ENCODE measurements around the gene ARHGEF19. TPM values are rescaled to one million over a fixed set of nuclear protein-coding genes. Genes with fewer than 3 reads are reported as not detected.
"Not testable (repeated sequence)": the region's sequence is repeated elsewhere in the genome, so short reads cannot be mapped to it uniquely, and the experiment has no call there.

ARHGEF19 gene
- total RNA-seq, 1 donor from 2014 or later: 29.5 TPM

DNA sequence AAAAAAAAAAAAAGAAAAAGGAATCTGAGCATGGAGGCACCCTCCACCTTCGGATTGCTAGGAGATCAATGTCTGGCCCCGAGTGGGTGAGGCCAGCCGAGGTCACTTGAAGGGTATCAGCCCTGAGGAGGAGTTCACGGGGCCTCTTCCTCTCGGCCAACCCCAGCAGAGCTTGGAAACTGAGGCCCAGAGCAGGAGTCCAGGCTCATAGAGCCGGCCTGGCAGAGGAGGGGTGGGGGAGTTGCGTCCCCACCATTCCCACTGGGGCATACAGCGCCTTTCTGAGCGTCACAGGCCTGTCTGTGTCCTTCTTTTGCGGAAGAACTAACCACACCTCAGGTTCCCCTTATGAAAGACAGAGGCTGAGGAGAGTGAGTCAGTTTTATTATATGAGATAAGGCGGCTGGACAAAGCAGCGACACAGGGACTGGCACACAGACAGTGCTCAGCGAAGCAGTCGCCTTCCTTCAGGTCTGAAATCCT, 39.4 kb downstream of the ARHGEF19 start:
- H3K9me3 Mint-ChIP-seq: no peaks in the 10 kb centered on the region
- H3K27me3 Mint-ChIP-seq: no peaks in the 10 kb centered on the region
- peak overlapping the region; percentile 99 for H3K27ac Mint-ChIP-seq
- no peaks in the 10 kb centered on the region for H3K36me3 Mint-ChIP-seq
- TF ChIP-seq, protein P1, sequence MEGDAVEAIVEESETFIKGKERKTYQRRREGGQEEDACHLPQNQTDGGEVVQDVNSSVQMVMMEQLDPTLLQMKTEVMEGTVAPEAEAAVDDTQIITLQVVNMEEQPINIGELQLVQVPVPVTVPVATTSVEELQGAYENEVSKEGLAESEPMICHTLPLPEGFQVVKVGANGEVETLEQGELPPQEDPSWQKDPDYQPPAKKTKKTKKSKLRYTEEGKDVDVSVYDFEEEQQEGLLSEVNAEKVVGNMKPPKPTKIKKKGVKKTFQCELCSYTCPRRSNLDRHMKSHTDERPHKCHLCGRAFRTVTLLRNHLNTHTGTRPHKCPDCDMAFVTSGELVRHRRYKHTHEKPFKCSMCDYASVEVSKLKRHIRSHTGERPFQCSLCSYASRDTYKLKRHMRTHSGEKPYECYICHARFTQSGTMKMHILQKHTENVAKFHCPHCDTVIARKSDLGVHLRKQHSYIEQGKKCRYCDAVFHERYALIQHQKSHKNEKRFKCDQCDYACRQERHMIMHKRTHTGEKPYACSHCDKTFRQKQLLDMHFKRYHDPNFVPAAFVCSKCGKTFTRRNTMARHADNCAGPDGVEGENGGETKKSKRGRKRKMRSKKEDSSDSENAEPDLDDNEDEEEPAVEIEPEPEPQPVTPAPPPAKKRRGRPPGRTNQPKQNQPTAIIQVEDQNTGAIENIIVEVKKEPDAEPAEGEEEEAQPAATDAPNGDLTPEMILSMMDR (conservative IDR thresholded peaks at IDR 0.05): no peak
- no peak overlapping the region for H3K4me3 Mint-ChIP-seq
- peaks cover 30% of the 10 kb centered on the region for H3K4me1 Mint-ChIP-seq (ENCODE audit: unreplicated experiment)
- DNase-seq (ENCODE audit: extremely low spot score, unreplicated experiment): no peak

DNA sequence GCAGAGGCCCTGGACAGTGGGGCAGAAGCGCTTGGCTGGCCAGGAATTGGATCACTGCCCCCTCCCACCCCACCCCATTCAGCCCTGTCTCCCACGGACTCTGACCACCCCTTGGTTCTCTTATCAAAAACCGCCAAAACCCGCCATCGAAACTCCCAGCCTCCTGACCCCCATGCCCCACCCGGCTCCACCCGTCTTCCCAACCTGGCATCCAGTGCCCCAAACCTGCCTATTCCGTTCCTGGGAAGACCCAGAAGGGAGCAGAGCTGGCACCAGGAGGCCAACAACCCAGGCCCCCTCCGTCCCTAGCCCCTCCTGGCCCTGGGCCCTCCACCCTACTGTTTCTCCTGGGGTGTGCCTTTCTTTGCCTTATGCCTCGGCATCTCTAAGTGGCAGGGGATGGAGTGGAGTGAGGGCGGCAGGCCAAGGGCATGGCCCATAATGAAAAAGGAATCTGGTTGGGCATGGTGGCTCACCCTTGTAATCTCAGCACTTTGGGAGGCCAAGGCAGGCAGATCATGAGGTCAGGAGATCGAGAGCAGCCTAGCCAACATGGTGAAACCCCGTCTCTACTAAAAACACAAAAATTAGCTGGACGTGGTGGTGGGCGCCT, 40.1 kb downstream of the ARHGEF19 start:
- Mint-ChIP-seq H3K27ac (peak overlapping the region; percentile 99), H3K4me1 (ENCODE audit: unreplicated experiment) (peaks cover 30% of the 10 kb centered on the region), H3K9me3 (no peaks in the 10 kb centered on the region), H3K4me3 (no peak overlapping the region), H3K27me3 (no peaks in the 10 kb centered on the region), H3K36me3 (no peaks in the 10 kb centered on the region)
- TF ChIP-seq, protein P1 (conservative IDR thresholded peaks at IDR 0.05): no peak
- no peak for DNase-seq (ENCODE audit: extremely low spot score, unreplicated experiment)

DNA sequence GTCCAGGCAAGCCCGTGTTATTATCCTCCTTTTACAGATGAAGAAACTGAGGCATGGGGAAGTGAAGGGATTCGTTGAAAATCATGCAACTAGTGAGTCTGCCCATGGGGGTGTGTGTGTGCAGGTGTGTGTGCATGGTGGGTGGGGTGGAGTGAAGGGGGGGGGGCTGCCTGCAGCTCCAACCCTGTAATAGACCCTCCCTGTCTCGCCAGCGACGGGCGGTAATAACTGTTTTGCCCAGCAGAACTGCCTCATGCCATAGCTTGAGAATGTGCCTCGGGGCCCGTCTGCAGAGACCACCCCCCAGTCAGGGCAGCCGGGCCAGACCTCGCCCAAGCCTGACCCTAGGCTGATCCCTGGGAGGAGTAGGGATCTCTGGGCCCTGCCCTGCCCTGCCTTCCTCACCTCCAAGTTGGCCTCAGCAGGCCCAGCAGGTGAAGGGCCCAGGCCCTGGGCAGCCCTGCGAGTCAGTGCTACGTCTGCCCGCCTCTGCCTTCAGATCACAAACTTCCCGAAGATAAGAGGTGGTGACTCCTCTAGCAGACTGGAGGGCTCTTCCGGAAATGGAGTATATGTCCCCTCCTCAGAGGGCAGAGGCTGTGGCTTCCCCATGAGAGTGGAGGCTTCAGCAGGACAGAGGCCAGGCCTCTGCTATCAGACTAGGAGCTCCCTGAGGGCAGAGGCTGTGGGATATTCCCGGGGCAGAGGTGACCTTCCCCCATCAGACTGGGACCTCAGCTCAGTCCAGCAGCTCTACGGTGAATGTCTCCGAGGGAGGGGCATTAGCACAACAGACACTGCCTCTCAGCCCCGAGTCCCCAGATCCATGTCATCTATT, 40.9 kb downstream of the ARHGEF19 start:
- Mint-ChIP-seq H3K4me1 (ENCODE audit: unreplicated experiment) (peaks cover 27% of the 10 kb centered on the region), H3K4me3 (peak overlapping the region; percentile 24), H3K27me3 (no peaks in the 10 kb centered on the region), H3K36me3 (no peaks in the 10 kb centered on the region), H3K9me3 (no peaks in the 10 kb centered on the region), H3K27ac (peak overlapping the region; percentile 71)
- no peak for DNase-seq (ENCODE audit: extremely low spot score, unreplicated experiment)
- TF ChIP-seq, protein P1 (conservative IDR thresholded peaks at IDR 0.05): no peak

DNA sequence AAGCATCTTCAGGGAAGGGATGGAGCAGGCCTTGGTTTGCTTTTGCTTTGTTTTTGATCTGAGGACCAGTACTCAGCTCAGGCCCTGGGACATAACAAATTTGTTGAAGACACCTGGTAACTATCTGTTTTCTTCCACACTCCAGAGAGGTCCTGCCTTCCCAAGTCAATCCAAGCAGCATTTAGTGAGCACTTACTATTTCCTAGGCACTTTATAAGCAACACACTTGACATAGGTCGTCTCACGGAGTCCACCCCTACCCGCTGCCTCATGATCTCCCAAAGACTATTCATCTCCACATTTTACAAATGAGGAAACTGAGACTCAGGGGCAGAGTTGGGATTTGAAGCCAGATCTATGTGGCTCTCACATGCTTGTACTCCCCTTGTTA, 42.2 kb downstream of the ARHGEF19 start:
- Mint-ChIP-seq H3K4me3 (peak overlapping the region; percentile 26), H3K27ac (no peak overlapping the region), H3K4me1 (ENCODE audit: unreplicated experiment) (peaks cover 29% of the 10 kb centered on the region), H3K36me3 (no peaks in the 10 kb centered on the region), H3K9me3 (no peaks in the 10 kb centered on the region), H3K27me3 (no peaks in the 10 kb centered on the region)
- no peak for DNase-seq (ENCODE audit: extremely low spot score, unreplicated experiment)
- TF ChIP-seq, protein P1 (conservative IDR thresholded peaks at IDR 0.05): no peak

DNA sequence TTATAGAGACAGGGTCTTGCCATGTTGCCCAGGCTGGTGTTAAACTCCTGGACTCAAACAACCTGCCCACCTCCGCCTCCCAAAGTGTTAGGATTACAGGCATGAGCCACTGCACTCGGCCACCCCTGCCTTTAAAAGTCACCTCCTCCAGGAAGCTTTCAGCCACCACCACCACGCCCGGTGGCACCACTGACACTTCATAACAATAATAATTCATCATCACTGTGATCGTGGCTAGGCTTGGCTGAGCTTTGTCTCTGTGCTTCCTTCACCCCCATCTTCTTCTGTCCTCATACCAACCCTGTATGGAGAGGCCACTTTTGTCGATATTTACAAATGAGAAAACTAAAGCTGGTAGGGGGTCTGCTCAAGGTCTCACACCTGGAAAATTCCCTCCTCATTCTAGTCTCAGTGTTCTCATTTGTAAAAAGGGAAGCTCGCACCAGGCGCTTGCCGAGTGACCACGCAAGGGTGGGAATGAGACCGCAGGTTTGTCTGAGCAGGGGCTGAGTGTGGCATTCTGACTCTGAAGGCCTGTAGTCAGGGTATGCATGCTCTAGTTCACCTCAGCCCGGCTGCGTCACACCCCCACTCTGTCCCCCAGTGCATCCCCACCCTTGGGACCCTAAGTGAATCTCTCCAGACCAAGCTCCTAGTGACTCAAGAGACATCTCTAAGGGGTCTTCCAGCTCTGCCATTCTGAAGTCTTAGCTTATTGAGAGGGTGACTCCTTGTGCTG, 43.7 kb downstream of the ARHGEF19 start:
- Mint-ChIP-seq H3K9me3 (no peaks in the 10 kb centered on the region), H3K27me3 (no peaks in the 10 kb centered on the region), H3K27ac (peak overlapping the region; percentile 90), H3K4me3 (peak overlapping the region; percentile 84), H3K4me1 (ENCODE audit: unreplicated experiment) (peaks cover 38% of the 10 kb centered on the region), H3K36me3 (no peaks in the 10 kb centered on the region)
- TF ChIP-seq, protein P1 (conservative IDR thresholded peaks at IDR 0.05): no peak
- no peak for DNase-seq (ENCODE audit: extremely low spot score, unreplicated experiment)

DNA sequence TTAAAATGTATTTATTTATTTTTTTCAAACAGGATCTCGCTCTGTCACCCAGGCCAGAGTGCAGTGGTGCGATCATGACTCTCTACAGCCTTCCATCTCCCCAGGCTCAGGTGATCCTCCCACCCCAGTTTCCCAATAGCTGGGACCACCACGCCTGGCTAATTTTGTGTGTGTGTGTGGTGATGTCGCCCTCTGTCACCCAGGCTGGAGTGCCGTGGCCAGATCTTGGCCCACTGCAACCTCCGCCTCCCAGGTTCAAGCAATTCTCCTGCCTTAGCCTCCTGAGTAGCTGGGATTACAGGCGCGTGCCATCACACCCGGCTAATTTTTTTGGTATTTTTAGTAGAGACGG, 44.3 kb downstream of the ARHGEF19 start:
- H3K27ac Mint-ChIP-seq: peak overlapping the region; percentile 90
- peak overlapping the region; percentile 84 for H3K4me3 Mint-ChIP-seq
- H3K36me3 Mint-ChIP-seq; H3K27me3 Mint-ChIP-seq; H3K9me3 Mint-ChIP-seq; DNase-seq (ENCODE audit: extremely low spot score, unreplicated experiment): not testable (repeated sequence)
- peaks cover 33% of the 10 kb centered on the region for H3K4me1 Mint-ChIP-seq (ENCODE audit: unreplicated experiment)

Data from type B pancreatic cell (in vitro differentiated cells).